NCI-H82 treated with DMSO at 0.1 percent for 48 hours (cell line): ENCODE measurements around the gene ACTMAP.
"Not testable (repeated sequence)": the region's sequence is repeated elsewhere in the genome, so short reads cannot be mapped to it uniquely, and the experiment has no call there.

ENCODE experiments used
- DNase-seq: peaks from one replicate; lab custom pipeline; 2025; ENCODE audit not compliant: unreplicated experiment; lab: John Stamatoyannopoulos, UW

Gene ACTMAP

DNA sequence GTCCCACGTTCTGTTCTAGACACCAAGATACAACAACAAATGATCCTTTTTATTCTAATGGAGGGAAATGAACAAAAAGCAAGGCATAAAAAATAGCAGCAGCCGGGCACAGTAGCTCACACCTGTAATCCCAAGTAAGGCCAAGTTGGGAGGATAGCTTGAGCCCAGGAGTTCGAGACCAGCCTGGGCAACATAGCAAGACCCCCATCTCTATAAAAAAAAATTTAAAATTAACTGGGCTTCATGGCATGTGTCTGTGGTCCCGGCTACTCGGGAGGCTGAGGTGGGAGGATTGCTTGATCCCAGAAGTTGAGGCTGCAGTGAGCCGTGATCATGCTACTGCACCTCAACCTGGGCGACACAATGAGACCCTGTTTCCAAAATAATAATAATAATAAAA is 26.1 kb upstream of the ACTMAP start:
- no peak for DNase-seq

DNA sequence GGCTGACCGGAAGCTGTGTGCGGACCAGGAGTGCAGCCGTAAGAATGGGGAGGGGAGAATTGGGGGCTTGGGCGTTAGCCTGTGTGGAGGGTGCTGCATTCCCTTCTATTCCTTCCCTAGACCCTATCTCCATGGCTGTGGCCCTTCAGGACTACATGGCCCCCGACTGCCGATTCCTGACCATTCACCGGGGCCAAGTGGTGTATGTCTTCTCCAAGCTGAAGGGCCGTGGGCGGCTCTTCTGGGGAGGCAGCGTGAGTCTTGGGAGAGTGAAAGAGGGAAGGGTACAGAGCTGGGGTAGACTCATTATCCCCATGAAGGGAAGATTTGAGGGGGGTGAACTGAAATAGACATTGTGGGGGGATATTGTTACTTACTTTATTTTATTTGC is 25.4 kb upstream of the ACTMAP start:
- DNase-seq, result no peak

DNA sequence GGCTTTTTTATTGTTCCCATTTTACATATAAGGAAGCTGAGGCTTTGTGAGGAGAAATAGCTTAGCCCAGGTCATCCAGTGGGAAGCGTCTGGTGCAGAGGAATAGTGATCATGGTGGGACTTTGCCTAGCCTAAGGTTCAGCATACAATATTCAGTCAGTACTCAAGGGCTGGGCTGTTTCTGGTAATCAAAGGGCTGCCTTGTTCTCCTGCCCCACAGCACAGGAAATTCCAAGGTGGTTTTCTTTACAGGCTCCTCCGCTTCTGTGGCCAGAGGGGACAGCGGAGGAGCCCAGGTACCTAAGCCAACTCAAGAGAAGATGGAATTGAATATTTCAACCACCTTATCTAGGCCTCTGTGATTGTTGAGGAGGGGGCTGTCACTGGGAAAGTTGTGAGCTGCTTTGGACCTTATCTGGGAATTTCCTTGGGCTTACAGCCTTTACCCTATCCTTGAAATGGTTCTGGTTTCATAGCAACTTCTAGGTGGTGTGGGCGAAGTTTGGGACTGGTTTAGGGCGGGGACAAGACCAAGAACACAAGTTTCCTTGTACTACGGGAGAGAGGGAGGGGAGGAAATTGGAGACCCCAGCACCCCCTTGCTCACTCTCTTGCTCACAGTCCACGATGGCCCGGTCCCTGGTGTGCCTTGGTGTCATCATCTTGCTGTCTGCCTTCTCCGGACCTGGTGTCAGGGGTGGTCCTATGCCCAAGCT is 24.8 kb upstream of the ACTMAP start, which contains the start of gene MIA:
Gene MIA (plus strand): TSS at position 606 of the 716 bp plus-strand sequence. CDS start 22 bp downstream, at position 628.
- no peak for DNase-seq

DNA sequence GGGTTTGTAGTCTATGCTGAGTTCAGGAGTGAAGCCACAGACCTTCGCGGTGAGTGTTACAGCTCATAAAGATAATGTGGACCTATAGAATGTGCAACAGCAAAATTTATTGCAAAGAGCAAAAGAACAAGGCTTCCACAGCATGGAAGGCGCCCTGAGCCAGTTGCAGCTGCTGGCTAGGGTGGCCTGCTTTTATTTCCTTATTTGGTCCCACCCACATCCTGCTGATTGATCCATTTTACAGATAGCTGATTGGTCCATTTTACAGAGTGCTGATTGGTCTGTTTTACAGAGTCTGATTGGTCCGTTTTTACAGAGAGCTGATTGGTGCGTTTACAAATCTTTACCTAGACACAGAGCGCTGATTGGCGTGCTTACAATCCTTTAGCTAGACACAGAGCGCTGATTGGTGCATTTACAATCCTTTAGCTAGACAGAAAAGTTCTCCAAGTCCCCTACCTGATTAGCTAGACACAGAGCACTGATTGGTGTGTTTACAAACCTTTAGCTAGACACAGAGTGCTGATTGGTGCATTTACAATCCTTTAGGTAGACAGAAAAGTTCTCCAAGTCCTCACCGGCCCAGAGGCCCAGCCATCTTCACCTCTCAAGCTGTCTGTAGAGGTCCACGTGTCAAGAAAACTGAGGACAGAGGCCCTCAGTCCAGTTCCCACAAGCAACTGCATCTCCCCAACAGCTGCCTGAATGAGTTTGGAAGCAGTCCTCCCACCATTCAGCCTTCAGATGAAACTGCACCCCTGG is 21.0 kb upstream of the ACTMAP start:
- DNase-seq, result not testable (repeated sequence)

DNA sequence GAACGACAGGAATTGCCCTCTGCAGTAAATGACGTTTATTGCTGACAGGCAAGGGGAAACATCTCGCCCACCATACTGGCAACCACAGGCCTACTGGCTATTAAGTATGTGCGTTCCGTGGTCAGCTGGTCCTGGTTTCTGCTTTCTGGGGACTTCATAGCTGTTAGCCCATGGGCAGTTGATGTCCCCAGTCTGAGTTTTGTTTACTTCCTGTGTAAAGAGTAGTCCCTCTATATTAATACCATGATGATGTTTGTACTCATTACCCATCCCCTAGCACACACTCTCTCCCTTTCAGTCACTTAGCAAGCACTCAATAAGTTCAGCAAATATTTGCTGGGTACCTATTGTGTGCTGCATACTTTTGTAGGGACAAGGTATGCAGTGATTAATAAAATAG is 18.6 kb upstream of the ACTMAP start:
- DNase-seq, result no peak

DNA sequence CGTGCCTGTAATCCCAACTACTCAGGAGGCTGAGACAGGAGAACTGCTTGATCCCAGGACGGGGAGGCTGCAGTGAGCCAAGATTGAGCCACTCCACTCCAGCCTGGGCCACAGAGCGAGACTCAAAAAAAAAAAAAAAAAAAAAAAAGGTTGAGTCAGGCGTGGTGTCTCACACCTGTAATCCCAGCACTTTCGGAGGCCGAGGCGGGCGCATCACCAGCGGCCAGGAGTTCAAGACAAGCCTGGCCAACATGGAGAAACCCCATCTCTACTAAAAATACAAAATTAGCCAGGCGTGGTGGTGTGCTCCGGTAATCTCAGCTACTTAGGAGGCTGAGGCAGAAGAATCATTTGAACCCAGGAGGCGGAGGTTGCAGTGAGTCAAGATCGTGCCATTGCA is 16.1 kb upstream of the ACTMAP start:
- DNase-seq, result not testable (repeated sequence)

DNA sequence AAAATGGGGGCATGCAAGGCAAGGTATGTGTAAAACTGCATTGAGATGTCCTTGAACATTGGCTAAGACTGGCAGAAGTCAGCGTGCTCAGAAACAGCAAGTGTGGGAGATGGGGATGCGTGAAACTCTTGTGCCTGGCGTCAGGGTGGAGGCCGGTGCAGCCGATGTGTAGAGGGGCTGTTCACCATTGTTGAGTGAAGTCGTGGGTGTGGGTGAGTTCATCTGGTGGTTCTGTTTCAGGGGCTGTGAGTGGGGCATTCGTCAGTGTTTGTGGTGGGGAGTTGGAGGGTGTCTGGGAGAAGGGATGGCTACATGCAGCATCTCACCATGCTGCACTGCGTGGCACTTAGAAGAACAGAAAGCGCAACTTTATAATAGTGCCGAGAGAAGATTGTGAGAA is 13.7 kb upstream of the ACTMAP start:
- no peak for DNase-seq

DNA sequence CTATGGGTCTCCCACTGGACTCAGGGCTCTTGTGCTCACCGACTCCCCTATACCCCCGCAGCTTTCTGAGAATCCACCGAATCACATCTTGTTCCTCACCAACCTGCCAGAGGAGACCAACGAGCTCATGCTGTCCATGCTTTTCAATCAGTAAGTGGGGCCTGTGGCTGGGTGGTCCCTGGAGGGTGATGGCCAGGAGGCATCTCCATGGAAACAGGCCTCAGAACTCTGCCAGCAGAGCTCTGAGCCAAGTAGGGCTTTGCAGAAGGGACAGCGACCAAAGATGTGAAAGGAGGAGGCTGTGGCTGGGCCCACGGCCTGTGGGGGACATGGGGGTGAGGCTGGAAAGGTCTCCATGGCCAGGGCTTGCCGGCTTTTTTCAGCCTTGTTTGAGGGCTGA is 13.2 kb upstream of the ACTMAP start:
- no peak for DNase-seq

DNA sequence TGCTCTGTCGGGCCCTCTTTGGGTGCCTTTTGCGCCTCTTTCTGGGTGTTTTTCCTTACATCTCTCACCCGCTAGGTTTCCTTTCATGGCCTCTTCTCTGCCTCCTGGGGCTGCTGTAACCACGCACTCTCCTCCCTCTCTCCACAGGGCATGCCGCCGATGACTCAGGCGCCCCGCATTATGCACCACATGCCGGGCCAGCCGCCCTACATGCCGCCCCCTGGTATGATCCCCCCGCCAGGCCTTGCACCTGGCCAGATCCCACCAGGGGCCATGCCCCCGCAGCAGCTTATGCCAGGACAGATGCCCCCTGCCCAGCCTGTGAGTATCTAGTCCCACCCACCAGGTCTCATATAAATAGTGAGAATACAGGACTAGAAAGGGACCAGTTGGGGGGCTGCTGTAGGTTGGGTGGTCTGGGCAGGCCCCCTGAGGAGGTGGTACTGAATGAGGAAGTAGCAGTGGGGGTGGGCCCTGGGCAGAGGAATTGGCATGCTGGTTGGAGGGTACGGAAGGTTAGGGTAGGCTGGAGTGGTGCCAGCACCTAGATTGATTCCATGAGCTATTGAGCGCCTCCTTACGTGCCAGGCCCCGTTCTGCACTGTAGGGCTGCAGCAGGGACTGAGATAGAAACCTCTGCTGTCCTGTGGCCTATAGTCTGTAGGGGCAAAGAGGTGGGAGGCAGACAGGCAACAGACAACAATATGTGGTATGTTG is 12.6 kb upstream of the ACTMAP start:
- DNase-seq, result no peak

DNA sequence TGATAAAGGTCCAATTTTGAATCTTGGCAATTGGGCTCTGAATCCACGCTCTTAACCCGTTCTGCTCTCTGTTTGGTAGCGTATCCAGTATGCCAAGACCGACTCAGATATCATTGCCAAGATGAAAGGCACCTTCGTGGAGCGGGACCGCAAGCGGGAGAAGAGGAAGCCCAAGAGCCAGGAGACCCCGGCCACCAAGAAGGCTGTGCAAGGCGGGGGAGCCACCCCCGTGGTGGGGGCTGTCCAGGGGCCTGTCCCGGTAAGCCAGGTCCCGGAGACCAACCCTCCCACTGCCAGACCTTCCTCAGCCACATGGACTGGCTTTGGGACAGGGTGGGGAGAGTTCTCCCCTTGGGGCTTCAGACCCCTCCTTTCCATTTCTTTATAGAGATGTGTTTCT is 9.1 kb upstream of the ACTMAP start:
- DNase-seq, result no peak

DNA sequence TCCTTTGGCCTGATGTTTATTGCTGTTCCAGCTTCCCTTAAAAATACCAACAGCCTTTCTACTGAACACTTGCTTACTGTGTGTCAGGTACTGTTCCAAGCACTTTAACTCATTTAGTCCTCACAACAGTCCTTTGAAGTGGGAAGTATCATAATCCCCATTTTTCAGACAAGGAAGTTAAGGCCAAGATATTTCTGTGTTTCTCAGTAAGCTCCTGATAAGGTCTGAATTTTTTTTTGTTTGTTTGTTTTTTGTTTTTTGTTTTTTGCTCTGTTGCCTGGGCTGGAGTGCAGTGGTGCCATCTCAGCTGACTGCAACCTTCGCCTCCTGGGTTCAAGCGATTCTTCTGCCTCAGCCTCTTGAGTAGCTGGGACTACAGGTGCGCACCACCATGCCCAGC is 8.2 kb upstream of the ACTMAP start:
- DNase-seq, result no peak

DNA sequence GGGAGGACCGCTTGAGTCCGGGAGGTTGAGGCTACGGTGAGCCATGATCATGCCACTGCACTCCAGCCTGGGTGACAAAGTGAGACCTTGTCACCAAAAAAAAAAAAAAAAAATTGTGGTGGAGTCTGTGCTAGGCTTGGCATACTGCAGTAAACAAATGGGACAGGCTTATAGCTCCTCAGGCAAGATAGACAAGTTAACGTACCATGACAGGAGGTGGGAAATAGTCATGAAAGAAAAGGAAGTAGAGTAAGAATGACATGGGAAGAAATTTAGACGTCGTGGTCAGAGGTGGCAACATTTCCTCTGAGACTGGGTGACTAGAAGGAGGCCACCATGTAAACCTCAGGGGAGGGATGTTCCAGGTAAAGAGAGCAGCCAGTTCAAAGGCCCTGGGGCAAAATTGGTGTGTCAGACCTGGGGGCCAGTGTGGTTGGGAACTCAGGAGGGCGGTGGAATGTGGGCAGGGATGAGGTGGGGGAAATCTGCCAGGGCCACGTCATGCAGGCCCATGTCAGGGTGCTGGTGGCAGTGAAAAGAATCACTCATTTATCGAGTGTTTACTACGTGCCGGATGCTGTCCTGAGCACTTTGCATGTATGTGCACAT is 6.3 kb upstream of the ACTMAP start:
- DNase-seq, result no peak

DNA sequence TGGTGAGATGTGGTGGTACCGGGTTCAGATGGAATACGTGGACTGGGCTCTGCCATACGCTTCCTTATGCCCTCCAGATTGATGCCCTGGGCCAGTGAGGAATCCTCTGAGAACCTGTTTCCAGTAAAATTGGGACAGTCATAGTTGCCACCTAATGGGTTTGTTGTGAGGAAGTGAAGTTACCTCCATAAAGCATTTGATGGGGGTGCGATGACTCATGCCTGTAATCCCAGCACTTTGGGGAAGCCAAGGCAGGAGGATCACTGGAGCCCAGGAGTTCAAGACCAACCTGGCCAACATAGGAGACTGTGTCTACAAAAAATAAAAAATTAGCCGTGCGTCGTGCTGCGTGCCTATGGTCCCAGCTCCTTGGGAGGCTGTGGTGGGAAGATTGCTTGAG is 5.5 kb upstream of the ACTMAP start:
- DNase-seq, result no peak

DNA sequence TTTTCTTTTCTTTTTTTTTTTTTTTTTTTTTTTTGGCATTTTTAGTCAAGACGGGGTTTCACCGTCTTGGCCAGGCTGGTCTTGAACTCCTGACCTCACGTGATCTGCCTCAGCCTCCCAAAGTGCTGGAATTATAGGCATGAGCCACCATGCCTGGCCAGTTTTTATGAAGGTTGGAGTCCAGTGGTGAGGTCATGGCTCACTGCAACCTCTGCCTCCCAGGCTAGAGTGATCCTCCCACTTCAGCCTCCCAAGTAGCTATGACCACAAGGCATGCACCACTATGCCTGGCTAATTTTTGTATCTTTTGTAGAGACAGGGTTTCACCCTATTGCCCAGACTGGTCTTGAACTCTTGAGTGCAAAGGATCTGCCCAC is 5.0 kb upstream of the ACTMAP start:
- no peak for DNase-seq

DNA sequence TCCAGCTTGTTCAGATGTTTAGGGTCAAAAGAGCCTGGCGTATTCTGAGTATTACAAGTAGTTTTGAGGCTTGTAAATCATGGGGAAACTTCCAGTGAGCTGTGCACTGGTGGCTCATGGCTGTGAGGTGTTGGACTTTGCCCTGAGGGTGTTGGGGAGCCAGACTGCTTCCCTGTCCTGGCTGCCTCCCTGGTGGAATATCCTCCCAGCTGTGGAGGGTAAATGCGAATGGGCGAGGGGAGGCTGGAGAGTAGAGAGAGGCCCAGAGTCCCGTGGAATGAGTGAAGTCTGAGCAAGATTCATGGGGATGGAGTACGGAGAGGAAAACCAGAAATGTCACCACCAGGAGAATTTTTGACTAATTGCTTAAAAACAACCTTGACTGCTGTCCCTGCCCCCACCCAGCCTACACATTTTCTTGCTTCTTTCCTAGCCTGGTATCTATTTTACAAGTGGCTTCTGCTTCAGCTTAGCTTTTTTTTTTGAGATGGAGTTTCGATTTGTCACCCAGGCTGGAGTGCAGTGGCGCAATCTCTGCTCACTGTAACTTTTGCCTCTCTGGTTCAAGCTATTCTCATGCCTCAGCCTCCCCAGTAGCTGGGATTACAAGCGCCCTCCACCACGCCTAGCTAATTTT is 4.5 kb upstream of the ACTMAP start:
- DNase-seq, result no peak

DNA sequence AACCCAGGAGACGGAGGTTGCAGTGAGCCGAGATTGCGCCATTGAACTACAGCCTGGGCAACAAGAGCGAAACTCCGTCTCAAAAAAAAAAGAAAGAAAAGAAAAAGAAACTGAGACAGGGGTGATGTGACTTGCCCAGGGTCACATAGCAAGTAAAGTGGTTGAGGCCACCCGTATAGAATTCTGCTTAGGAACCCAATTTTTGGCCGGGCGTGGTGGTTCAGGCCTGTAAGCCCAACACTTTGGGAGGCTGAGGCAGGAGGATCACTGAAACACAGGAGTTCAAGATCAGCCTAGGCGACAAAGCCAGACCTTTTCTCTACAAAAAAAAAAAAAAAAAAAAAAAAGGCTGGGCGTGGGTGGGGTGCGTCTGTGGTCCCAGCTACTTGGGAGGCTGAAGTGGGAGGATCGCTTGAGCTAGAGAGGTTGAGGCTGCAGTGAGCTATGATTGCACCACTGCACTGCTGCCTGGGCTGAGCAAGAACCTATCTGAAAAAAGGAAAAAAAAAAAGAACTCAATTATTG is 2.0 kb upstream of the ACTMAP start:
- no peak for DNase-seq

DNA sequence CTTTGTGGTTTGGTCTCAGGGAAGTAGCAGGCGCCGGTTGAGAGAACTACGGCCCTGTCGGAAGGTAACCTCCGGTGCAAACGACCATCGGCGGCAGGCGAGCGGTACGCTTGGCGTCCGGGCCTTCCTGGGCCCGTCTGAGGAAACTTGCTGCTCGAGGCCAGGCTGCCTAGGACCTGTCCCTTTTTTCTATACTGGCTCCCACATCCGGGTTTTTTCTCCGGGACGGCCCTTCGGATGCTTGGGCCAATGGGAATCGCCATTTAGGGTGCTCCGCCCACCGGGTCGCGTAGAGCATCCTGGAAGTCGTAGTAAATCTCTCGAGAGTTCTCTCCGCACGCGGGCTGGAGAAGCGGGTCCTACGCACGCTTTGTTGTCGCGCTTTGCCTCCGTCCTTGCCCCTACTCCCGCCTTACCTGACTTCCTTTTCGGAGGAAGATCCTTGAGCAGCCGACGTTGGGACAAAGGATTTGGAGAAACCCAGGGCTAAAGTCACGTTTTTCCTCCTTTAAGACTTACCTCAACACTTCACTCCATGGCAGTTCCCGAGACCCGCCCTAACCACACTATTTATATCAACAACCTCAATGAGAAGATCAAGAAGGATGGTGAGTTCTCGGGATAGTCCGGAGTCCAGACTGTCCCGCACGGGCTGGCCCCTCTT is 729 bp upstream of the ACTMAP start, which contains the start of gene SNRPA:
Gene SNRPA (plus strand): TSS at position 330 of the 664 bp plus-strand sequence. CDS start 206 bp downstream, at position 536.
- DNase-seq, result peak; percentile 96

DNA sequence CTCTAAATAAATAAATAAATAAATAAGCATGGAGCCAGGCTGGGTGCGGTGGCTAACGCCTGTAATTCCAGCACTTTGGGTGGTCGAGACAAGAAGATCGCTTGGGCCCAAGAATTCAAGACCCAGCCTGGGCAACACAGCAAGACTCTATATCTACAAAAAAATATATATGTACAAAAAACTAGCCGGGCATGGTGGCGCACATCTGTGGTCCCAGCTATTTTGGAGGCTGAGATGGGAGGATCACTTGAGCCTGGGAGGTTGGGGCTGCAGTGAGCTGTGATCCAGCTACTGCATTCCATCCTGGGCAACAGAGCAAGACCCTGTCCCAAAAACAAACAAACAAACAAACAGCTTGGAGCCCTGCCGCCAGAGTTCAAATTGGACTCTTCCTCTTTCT is 2.7 kb downstream of the ACTMAP start:
- no peak for DNase-seq

DNA sequence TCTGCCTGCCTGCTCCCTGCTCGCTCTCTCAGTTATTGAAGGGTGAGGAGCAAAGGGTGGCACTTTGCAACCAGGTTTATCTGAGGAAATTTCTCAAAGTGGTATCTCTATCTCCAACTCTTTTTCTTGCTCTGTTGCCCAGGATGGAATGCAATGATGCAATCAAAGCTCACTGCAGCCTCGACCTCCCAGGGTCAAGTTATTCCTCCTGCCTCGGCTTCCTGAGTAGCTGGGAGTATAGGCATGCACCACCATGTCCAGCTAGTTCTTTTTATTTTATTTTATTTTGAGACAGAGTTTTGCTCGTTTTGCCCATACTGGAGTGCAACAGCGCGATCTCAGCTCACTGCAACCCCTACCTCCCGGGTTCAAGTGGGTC is 4.9 kb downstream of the ACTMAP start:
- no peak for DNase-seq
